Skin epidermis (tissue), 12 donors: ENCODE measurements around the gene HMGCS2.

Source experiments
- H3K27ac ChIP-seq, 21 experiments: fragments of 200-600 bp; sonication (generic) in 11 of 21; one replicate each; pipeline ENCODE4 v1.5.0; 2020; ENCODE audit warnings: mild to moderate bottlenecking in 3 of 21, inconsistent platforms in 2 of 21, moderate library complexity in 2 of 21
- H3K4me3 ChIP-seq, 7 experiments: fragments of 200-600 bp; sonication (generic) in 2 of 7; one replicate each; pipeline ENCODE4 v1.5.0; 2020; ENCODE audit warnings: inconsistent platforms in 2 of 7, mild to moderate bottlenecking in 2 of 7, moderate library complexity in 1 of 7

Gene HMGCS2

DNA sequence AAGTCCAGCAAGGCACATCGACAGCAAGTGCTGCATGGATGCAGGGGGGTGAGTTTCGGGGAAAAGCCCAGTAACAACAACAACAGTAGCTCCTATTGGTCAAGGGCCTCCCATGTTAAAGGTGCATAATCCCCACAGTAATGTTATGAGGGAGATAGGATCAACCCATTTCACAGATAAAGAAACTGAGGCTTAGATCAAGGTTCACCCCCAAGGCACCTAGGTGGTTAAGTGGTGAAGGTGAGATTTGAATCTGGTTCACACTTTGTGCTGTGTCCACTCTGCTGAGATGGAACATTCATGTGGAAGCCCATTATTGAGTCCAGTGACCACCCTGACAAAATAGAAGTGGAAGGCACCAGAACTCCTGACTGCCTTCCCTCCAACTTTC is 32.1 kb downstream of the HMGCS2 start:
- Histone ChIP-seq H3K4me3 (no peak overlapping the region), H3K27ac (peak overlapping the region in 8 of 21 experiments; percentile 20 to 73 (median 62))

GRCh38 chr1:119735217-119735616 is 33.5 kb downstream of the HMGCS2 start:
- Histone ChIP-seq H3K4me3 (no peak overlapping the region), H3K27ac (peak overlapping the region in 1 of 21 experiments; percentile 14)

DNA sequence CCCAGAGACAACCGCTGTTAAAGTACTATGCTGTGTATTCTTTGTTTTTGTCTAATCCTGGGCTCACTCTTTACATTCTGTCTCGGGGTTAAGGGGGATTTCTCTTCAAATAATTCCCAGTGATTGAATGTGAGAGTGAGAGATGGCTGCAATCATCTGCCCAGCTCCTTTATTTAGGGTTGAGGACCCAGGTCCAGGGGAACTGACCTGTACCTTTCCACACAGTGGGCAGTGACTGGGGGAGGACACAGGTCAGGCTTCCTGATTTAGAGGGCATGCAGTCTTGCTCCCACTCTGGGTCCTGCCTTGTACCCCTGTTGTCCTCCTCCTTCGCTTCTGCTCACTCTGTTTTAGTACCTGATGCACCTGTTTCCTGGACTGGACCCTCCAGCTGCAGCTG is 35.0 kb downstream of the HMGCS2 start:
- Histone ChIP-seq H3K27ac (no peak overlapping the region), H3K4me3 (no peak overlapping the region)

DNA sequence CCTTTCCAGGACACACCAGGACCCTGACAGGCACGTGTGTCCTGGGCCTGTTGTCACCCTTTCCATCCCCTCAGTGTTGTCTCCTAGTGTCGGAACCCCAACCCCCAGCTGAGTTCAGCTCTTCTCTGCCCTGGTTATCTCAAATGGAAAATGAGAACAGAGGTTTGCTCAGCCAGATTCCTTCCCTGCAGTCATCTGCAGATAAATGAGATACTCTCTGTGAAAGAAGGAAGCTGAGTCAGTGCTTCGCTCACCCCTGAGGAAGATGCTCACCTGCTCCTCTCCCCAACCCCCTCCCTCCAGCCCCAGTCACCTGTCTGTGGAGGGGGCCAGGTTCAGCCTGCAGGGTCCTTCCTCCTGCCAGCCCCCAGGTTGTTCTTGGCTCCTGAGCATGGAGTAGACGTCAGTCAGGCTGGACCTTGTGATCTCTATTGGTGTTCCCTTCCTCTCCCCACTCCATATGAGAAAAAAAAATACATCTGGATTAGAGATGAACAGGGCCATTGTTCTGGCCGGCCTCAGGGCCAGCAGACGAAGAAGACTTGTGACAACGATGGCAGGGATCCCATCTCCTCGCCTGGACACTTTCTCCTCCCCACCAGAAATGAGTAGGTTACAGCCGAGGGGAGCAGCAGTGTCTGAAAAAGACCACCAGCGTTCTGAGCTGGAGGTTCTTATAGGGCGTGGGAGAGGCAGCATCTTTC is 36.1 kb downstream of the HMGCS2 start:
- H3K27ac ChIP-seq: peak overlapping the region in 1 of 21 experiments; percentile 68

DNA sequence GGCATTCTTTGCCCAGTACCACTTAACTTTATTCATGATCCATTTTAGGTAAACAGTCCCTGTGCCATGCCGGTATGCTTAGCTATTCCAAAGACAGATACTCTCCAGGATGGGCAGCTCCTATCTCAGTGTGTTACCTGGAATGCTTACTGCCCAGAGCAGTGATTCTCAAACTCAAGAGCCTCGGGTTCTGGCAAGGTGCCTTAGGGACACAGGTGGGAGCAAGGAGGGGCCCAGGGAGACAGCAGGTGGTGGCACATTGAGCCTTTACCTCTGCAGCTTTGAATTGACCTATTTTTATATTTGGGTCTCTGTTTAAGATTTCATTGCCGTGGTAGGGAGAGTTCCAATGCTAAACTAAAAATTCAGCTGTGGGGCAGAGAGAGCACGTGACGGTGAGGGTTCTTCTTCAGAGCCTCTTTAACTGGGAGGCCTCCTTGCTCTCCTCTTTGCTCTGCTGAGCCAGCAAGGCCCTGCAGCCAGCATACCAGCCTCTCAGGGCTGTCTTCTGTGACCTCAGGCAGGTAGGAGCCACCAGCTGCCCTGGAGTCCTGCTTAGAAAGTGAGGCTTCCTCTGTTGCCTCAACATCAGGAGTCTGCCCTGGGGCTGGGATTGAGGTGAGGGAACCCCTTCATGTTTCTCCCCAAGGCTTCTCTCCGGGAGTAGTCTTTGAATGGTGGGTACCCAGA is 36.8 kb downstream of the HMGCS2 start:
- peak overlapping the region in 1 of 21 experiments; percentile 68 for H3K27ac ChIP-seq
- H3K4me3 ChIP-seq: no peak overlapping the region

More for the DNA sequence above, 36.1 kb downstream of the HMGCS2 start:
- H3K4me3 ChIP-seq: no peak overlapping the region

- Histone ChIP-seq H3K4me3 (no peak overlapping the region), H3K27ac (no peak overlapping the region)
Measured at GRCh38 chr1:119731060-119731459, 37.6 kb downstream of the HMGCS2 start.

GRCh38 chr1:119729044-119729443 is 39.7 kb downstream of the HMGCS2 start:
- H3K27ac ChIP-seq: no peak overlapping the region

DNA sequence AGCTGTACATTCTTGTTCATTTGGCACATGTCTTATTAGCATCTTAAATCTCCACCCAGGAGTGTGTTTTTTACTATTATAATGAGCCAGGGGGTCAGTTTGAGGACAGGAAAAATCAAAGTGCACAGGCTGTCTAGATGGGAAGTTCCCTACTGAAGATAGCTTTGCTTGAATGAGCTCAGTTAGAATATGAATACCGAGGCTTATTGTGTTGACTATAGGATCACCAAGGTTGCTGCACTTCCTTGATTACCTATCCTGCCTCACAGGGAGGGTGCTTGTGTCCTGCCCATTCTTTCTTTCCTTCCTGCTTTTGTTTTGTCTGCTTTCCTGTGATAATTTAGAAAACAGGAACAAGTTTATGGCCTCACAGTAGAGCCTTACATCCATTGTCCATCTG is 40.7 kb downstream of the HMGCS2 start:
- no peak overlapping the region for H3K27ac ChIP-seq
- H3K4me3 ChIP-seq: no peak overlapping the region

More at GRCh38 chr1:119729044-119729443, 39.7 kb downstream of the HMGCS2 start:
- H3K4me3 ChIP-seq: no peak overlapping the region

DNA sequence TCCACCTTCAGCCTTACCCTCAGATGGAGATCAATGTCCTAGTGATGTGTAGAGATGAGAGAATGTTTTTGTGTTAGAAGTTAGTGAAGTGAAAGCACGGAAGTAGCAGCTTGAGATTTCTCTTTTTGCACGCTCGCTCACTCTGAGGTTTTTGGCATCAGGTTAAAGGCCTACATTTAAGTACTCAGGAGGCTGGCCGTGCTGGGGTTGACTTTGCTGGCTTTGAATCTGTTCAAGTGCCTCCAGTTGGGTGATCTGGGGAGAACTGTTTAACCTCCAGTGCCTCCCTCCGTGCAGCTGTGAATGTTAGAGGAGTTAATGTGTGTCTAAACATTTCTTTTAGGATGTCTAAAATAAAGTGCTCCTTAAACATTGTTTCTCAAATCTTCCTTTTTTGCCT is 43.1 kb downstream of the HMGCS2 start:
- H3K27ac ChIP-seq: no peak overlapping the region
- no peak overlapping the region for H3K4me3 ChIP-seq

- H3K27ac ChIP-seq: no peak overlapping the region
- no peak overlapping the region for H3K4me3 ChIP-seq
Measured at GRCh38 chr1:119724611-119725218, 44.0 kb downstream of the HMGCS2 start.

DNA sequence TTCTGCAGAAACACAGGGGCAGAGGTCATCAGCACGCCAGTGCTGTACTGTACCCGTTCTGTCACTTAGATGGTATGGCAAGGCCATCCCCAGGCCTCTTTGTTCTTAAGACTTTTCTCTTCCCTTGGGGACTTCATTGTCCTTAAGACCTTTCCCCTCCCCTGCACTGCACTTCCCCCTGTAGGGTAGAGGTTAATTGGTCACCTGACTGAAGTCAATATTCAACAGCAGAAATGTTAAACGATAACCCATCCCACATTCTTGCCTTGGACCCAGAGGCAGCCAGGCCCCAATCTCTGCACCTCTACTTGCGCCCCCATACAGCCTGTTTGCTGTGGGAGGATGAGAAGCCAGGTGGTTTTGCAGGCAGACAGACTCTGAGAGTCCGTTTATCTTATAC is 46.8 kb downstream of the HMGCS2 start:
- Histone ChIP-seq H3K27ac (no peak overlapping the region), H3K4me3 (no peak overlapping the region)

DNA sequence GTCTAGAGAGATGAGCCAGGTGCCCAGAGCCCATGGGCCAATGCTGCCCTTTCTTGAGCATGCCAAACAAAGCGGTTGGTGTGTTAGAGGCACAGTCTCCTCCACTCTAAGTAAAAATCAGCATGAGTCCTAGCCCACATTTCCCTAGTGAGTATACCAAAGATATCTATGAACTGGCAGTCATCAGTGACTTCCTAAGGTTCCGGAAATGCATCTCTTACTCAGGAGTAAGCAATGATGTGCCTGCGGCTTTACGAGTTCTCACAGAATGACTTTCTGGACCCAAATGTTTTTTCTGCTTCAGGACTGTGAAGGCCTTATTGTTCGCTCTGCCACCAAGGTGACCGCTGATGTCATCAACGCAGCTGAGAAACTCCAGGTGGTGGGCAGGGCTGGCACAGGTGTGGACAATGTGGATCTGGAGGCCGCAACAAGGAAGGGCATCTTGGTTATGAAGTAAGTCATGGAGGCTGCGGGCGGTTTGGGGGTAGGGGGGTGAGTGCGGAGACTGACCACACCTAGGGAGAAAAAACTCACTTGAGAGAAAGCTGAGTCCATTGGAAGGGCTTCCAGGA is 47.8 kb downstream of the HMGCS2 start:
- Histone ChIP-seq H3K27ac (no peak overlapping the region), H3K4me3 (no peak overlapping the region)

- Histone ChIP-seq H3K27ac (no peak overlapping the region), H3K4me3 (no peak overlapping the region)
Measured at GRCh38 chr1:119718972-119719371, 49.7 kb downstream of the HMGCS2 start.

GRCh38 chr1:119718409-119718808 is 50.3 kb downstream of the HMGCS2 start:
- H3K27ac ChIP-seq: no peak overlapping the region

GRCh38 chr1:119715542-119715941 is 53.2 kb downstream of the HMGCS2 start:
- H3K4me3 ChIP-seq: no peak overlapping the region
- H3K27ac ChIP-seq: no peak overlapping the region

More at GRCh38 chr1:119718409-119718808, 50.3 kb downstream of the HMGCS2 start:
- no peak overlapping the region for H3K4me3 ChIP-seq

DNA sequence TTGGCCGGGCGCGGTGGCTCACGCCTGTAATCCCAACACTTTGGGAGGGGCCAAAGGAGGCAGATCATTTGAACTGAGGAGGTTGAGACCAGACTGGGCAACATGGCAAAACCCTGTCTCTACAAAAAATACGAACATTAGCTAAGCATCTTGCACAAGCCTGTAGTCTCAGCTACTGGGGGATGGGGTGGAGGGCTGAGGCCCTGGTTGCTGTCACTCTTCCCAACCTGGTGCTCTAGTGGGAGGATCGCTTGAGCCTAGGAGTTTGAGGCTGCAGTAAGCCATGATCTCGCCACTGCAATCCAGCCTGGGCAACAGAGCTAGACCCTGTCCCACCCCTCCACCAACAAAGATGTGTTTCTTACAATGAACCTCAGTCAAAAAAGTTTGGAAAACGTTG is 54.1 kb downstream of the HMGCS2 start:
- peak overlapping the region in 1 of 7 experiments; percentile 70 for H3K4me3 ChIP-seq

DNA sequence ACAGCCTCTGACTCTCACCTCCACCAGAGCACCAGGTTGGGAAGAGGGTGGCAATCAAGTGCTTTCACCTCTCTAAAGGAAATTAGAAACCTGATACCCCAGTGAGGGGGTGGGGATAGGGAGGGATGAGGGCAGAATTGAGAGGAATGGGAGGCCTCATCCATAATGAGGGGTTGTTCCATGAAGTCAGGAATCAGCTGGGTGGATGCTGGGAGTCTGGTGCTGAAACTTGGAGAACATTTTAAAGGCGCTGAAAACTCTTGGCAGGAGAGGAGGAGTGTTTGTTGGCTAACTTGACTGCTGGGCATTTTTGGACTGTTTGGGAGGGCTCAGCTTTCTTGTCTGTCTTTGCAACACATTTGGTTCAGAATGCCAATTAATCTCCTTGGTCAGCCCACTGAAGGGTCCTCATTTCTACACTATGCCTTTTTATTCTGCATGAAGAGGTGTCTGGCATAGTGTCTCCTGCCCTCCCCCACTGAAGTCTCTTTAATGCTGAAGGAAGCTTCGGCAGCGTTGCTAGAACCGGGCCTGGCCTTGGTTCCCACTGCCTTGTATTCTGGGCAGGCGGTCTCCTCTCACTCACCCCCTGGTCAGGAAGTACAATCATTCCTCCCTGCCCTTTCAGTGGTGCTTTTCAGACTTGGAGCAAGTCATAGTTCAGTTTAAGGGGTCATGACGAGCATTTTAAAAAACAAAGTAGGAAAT is 54.8 kb downstream of the HMGCS2 start:
- peak overlapping the region in 9 of 21 experiments; percentile 26 to 88 (median 62) for H3K27ac ChIP-seq
- H3K4me3 ChIP-seq: peak overlapping the region in 4 of 7 experiments; percentile 52 to 76 (median 70)

More for the DNA sequence above, 54.1 kb downstream of the HMGCS2 start:
- H3K27ac ChIP-seq: peak overlapping the region in 7 of 21 experiments; percentile 26 to 74 (median 49)

DNA sequence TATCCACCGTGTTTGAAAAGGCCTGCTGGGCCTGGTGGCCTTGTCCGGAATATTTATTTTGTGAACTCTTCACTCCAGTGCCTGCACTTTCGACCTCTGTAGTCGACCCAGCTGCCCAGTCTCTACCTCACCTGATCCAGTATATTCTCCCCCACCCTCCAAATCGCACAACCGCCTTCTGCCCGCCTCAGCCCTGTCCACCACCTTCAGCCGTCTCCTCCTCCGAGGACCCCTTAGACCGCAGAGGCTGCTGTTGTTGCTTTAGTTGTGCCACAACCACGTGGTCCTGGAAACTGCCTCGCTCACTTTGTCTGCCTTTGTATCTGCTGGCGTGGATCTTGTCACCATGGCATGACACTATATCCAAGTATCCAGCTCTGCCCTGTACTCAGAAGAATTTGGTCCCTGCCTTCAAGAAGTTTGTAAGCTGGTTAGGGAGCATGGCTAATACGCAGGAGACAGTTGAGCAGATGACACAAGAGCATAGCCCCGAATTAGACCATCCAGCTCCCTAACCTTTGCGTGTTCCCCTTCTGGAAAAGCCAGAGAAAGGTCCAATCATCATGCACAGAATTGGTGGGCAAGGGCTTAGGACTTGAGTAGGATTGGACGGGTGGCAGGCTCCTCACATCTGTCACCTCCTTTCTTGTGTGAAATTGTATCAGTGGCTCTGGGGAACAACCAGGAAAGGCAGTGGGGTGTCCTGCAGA is 55.5 kb downstream of the HMGCS2 start:
- Histone ChIP-seq H3K27ac (peak overlapping the region in 18 of 21 experiments; percentile 18 to 88 (median 68)), H3K4me3 (peak overlapping the region; percentile 52 to 76 (median 58))
